Fibroblast of skin of abdomen (primary cell): ENCODE data around the gene FHIT.

ENCODE experiments used
- DNase-seq: peaks from one replicate; pipeline ENCODE4 v3.0.0-alpha.2; 2013

Gene FHIT

DNA sequence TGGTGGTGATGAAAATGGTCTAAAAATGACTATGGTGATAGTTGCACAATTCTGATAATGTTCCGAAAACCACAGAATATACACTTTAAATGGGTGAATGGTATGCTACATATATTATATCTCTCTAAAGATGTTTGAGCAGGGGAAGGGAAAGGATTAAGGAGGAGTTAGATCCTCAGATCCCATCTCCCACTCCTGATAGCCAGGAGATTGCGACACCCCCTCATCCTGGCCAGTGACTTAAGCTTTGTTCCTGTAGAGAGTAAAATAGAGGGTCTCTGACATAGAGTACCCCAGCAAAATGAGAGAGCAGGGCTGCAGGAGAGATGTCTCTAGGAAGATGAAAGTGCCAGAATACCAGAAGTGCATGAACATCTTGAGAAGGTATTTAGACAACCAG lies 984.8 kb downstream of the FHIT start:
- DNase-seq, result no peak

GRCh38 chr3:60263191-60263590 lies 988.1 kb downstream of the FHIT start:
- DNase-seq, result peak; percentile 14

- DNase-seq, result no peak
Observed at GRCh38 chr3:60262546-60262945, 988.7 kb downstream of the FHIT start.

DNA sequence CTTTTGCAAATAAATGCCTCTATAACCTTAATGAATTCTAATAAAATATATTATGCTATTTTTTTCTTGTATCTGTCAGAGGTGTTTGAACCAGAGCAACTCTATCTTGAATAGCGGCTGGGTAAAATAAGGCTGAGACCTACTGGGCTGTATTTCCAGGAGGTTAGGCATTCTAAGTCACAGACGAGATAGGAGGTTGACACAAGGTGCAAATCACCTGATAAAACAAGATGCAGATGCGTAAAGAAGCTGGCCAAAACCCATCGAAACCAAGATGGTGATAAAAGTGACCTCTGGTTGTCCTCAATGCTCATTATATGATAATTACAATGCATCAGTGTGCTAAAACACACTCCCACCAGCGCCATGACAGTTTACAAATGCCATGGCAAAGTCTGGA lies 990.7 kb downstream of the FHIT start:
- DNase-seq, result no peak

GRCh38 chr3:60250810-60251209 lies 1000.4 kb downstream of the FHIT start:
- no peak for DNase-seq

DNA sequence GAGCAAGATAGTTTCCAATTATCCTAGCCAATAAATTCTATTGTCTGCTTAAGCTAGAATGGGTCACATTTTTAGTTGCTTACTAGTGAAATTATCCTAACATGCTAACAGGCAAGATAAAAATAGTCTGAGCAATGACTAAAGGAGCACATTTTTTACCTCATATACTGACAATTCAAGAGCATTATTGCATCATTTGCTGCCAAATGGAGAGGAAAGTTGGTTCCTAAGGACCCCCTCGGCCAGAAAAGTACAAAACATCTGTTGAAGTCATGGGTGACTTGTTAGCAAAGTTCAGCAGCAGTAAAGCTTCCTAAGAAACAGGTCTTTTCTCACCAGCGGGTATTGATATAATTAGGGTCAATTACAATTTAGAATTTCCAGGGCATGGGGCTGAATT lies 1001.0 kb downstream of the FHIT start:
- peak; percentile 55 for DNase-seq

DNA sequence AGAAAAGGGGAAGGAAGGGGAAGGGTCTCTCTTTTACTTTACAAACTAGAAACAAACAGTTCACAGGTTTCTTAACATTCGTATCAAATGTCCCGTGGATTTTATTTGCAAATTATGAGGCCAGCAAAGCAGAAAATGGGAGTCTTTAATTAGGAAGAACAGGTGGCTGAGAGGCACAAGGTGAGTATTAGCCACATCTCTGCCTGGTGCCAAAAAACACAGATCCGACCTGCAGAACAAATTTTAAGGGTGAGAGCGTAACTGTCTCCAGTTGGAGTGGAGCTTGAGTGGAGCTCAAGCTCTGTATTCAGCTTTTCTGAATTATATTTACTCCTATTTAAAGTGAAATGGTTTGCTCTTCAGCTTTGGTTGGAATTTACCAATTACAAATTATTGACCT lies 1004.9 kb downstream of the FHIT start:
- DNase-seq, result no peak

GRCh38 chr3:60243456-60243855 lies 1007.8 kb downstream of the FHIT start:
- no peak for DNase-seq

- DNase-seq, result no peak
Observed at GRCh38 chr3:60240492-60240891, 1010.8 kb downstream of the FHIT start.

- DNase-seq, result no peak
Observed at GRCh38 chr3:60238550-60238949, 1012.7 kb downstream of the FHIT start.

GRCh38 chr3:60229502-60229901 lies 1021.8 kb downstream of the FHIT start:
- DNase-seq, result no peak

DNA sequence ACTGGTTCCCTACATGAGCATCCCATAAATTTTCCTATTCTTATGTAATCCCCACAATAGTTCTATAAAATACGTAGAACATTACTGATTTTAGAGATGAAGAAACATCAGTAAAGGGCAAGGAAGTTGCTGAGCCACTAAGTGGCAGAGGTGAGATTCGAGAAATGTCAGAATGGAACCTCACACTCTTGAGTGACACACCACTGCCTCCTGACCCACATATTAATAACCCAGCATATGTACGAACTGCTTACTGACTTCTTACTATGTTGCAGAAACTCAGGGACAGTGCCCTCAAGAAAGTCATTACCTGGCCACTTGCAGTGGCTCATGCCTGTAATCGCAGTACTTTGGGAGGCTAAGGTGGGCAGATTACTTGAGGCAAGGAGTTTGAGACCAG lies 1022.4 kb downstream of the FHIT start:
- no peak for DNase-seq

DNA sequence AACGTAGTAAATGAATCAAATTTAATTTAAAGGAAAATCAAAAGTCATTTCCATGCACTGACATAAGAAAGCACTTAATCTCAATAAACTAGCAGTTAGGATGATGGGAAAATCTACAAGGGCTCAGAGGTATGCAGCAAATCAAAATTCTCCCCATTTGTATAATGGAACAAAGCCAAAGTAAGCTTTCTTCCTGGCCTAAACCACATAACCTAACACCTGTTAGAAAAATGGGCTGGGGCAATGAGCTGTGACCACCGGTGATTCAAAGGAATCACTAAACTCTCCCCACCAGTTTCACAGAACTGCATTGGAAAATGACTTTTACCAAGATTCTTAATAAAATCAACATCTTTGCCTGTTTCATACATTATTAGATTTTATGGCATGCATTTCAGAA lies 1024.3 kb downstream of the FHIT start:
- DNase-seq, result no peak

- DNase-seq, result no peak
Observed at GRCh38 chr3:60225848-60226247, 1025.4 kb downstream of the FHIT start.

DNA sequence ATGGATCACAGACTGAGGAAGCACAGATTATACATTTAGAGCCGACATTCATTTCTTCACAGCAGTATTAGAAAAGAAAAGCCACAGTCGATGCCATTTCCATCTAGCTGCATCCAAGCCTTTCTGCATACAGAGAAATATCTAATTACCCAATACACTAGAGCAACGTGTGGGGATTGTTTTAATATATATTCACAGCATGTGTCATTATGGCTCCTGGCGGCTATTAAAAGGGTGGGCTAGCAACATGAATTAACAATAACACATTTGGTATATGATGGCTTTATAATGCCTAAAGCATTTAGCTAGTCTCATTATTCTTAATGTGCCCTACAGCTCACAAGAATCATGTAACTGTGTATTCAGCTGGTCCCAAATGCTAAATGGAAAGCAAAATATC lies 1030.5 kb downstream of the FHIT start:
- peak; percentile 33 for DNase-seq

- no peak for DNase-seq
Observed at GRCh38 chr3:60219501-60219900, 1031.8 kb downstream of the FHIT start.

DNA sequence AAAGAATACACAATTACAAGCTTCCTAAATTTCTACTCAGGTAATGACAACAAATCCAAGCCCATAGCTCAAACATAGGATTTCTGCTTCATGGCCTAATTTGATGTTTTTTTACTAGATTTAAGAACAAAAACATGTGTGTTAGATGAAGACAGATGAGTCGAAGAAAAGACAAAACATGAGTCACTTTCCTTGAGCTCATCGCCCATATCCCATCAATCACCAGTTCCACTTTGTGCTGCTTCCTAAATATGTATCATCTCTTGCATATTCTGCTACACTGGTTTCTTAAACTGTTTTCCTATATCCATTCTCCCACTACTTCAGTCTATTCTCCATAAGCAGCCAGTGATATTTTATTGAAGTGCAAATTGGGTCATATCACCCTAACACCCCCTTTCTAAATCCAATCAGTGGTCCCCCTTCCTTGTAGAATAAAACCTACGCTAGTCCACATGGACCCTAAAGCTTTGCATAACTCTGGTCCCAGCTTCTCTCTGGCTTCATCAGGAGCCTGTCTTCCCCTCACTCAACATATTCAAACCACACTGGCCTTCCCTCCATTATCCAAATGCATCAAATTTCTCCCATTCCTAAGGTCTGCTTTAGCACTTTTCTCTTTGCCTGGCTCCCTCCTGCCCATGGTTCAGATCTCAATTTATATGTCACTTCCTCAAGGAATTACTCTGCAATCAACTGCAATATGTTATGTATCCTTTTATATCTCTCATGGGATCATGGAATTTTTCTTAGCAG lies 1033.9 kb downstream of the FHIT start:
- DNase-seq, result peak; percentile 80

DNA sequence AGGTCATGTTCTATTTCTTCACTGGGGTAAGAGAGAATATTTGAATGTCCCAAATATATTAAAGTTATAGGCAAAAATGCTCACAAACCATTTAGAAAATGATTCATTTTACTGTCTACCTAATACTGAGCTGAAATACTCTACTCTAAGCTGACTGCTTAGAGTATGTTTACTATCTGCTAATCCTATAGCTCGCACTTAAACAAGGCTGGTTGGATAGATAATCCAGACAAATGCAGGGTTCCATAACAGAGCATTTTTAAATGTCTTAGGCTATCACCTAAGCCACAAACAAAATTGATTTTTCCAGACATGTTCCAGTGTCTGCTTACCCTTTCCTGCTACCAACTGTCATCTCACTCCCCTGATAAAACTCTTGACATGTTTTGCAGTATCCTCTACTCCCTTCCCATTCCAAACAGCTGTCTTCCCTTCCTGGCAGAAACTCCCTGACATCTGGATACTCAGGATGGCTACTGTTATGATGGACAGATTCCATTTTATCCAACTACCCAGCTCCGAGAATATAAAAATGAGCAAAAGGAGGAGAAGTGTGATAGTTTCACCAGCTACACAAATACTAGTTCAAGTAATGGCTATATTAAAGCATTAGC lies 1034.7 kb downstream of the FHIT start:
- no peak for DNase-seq

DNA sequence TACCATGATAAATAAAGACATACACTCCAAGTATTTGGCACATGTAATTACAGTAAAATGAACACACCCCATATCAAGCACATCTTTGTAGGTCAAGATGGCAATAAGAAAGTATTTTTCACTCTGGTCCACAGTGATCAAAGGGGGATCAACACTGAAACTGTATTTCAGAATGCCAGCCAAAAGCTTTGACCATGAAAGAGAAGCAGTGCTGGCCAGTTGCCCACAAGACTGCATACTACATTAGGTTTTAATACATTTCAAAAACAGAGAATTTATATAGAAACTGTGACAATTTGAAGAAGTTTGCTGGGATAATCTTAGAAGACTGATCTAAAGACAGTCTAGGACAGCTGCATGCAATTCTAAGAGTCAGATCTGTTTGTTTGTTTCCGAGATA lies 1035.3 kb downstream of the FHIT start:
- DNase-seq, result no peak

DNA sequence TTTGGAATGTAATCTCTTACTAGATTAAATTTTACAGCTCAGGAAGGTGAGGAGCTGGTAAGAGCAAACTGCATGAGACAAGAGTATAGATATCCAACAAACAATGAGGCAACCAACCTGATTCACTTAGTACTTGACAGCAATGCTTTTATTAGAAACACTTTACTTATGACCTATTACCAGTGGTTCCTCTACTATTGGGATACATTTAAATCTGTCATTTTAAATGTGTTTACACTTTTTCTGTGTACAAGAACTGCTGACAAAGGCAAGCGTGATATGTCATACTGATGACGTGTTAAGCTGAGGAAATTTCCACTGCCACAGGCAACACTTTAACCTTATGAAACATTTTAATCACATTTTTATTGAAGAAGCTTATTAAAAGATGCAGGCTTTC lies 1043.3 kb downstream of the FHIT start:
- no peak for DNase-seq

- DNase-seq, result no peak
Observed at GRCh38 chr3:60206206-60206605, 1045.0 kb downstream of the FHIT start.

- DNase-seq, result no peak
Observed at GRCh38 chr3:60202052-60202726, 1049.1 kb downstream of the FHIT start.

- DNase-seq, result no peak
Observed at GRCh38 chr3:60199306-60199705, 1051.9 kb downstream of the FHIT start.

DNA sequence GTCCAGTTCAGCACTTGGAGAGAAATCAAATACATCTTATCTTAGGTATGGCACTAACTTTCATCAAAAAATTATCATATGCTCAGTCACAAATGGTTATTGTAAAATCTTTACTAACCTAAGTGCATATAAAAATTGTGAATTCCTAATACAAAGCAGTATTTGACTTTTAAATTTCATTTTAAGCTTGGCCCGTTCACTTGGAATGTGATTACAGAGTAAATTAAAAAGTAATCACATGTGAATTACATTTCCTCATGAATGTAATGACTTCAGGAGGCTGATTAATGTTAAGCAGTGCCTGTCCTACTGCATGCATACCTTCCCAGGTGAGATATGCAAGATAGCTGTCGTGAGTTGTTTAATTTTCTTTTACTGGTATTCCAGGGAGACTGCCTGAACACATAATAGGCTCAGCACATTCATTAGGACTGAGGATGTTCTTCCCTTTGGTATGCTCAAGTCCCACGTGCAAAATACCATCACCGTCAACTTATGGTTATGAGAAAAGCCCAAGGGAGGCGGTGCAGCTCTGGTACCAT lies 1053.0 kb downstream of the FHIT start:
- no peak for DNase-seq
